ENCODE data around the gene ECE2. TPM values are rescaled to one million over a fixed set of nuclear protein-coding genes. Genes with fewer than 3 reads are reported as not detected.

Gene ECE2
- total RNA-seq, 6 donors from 2014 or later = not detected

DNA sequence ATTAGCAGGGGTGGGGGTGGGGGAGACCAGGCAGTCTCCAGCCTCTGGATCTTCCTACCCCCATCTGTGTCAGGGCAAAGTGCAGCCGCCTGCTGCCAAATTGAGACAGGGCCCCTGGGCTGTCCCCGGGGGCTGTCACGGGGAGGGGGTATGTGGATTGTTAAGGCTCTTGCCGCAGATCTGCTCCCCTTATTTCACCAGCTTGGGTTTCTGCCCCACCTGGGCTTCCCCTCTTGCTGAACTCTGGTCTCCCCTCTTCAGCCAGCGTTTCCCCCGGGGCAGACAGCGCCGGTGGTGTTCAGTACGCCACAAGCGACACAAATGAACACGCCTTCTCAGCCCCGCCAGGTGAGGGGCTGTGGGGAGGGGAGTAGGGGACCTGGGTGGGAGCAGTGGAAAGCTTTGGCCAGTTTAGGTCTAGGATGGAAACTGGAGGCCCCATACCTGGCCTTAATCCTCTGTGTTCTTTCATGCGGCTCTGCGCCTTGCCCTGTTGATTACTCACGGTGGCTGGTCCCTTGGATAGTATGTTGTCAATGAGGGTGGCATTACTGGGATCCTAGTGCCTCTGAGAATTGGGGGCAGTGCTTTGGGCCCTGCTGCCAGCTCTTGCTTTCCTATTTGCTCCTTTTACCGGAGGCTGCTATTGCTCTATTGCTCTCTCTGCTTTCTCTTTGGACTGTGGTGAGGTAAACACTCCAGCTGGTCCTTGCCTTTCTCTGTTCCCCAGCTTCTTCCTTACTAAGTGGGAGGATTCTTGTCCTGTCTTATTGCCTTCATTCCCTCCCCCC is 40.2 kb downstream of the ECE2 start:
- Histone ChIP-seq H3K27ac (peak overlapping the region; percentile 97 to 98 (median 98)), H3K4me1 (peaks cover 54 to 64% (median 58%) of the 10 kb centered on the region in 4 donors), H3K36me3 (peaks cover 5 to 37% (median 22%) of the 10 kb centered on the region in 4 donors), H3K4me3 (peak overlapping the region; percentile 83 to 93 (median 88)), H3K27me3 (no peaks in the 10 kb centered on the region), H3K9me3 (no peaks in the 10 kb centered on the region)
- DNase-seq (peak in 1 of 2 donors; percentile 42), ATAC-seq (ENCODE audit: low FRiP score in 2 of 2) (no peak)
- WGBS, 2 donors = 28 to 51% methylated on average over 4 to 16 of the region's 16 CpGs
- TF ChIP-seq EP300 (IDR thresholded peaks at IDR 0.05) (no peak), POLR2A (IDR thresholded peaks at IDR 0.05) (no peak), POLR2AphosphoS5 (IDR thresholded peaks at IDR 0.05) (no peak)
- TF ChIP-seq, protein P1, sequence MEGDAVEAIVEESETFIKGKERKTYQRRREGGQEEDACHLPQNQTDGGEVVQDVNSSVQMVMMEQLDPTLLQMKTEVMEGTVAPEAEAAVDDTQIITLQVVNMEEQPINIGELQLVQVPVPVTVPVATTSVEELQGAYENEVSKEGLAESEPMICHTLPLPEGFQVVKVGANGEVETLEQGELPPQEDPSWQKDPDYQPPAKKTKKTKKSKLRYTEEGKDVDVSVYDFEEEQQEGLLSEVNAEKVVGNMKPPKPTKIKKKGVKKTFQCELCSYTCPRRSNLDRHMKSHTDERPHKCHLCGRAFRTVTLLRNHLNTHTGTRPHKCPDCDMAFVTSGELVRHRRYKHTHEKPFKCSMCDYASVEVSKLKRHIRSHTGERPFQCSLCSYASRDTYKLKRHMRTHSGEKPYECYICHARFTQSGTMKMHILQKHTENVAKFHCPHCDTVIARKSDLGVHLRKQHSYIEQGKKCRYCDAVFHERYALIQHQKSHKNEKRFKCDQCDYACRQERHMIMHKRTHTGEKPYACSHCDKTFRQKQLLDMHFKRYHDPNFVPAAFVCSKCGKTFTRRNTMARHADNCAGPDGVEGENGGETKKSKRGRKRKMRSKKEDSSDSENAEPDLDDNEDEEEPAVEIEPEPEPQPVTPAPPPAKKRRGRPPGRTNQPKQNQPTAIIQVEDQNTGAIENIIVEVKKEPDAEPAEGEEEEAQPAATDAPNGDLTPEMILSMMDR (IDR thresholded peaks at IDR 0.05) = no peak

DNA sequence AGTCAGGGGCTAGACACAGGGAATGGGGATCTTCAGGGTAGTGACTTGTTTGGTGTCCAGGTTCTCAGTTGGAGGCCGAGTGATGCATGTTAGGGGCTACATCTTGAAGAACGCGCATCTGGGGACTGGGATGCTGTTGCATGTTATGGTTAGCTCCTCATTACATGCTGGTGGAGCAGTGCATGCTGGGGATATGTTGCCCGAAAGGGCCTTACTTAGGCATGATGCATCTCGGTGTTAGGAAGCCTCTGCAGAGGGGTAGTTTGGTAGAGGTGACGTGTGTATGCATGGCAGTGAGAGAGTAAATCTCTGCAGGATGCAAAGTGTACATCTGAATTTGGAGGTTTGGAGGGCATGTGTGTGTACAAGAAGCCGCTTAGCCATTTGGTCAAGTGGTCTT is 41.0 kb downstream of the ECE2 start:
- H3K27ac ChIP-seq = peak overlapping the region in 3 of 4 donors; percentile 98
- DNase-seq (no peak), ATAC-seq (ENCODE audit: low FRiP score in 2 of 2) (no peak)
- H3K27me3 ChIP-seq = no peaks in the 10 kb centered on the region
- H3K4me3 ChIP-seq = peak overlapping the region in 3 of 4 donors; percentile 87 to 93 (median 88)
- peaks cover 12 to 44% (median 29%) of the 10 kb centered on the region in 4 donors for H3K36me3 ChIP-seq
- TF ChIP-seq POLR2AphosphoS5 (IDR thresholded peaks at IDR 0.05) (no peak), EP300 (IDR thresholded peaks at IDR 0.05) (no peak), POLR2A (IDR thresholded peaks at IDR 0.05) (no peak)
- TF ChIP-seq, protein P1 (IDR thresholded peaks at IDR 0.05) = no peak
- 64 to 85% methylated on average over 7 of the region's 7 CpGs for WGBS, 2 donors
- H3K4me1 ChIP-seq = peaks cover 60 to 71% (median 62%) of the 10 kb centered on the region in 4 donors
- H3K9me3 ChIP-seq = no peaks in the 10 kb centered on the region

DNA sequence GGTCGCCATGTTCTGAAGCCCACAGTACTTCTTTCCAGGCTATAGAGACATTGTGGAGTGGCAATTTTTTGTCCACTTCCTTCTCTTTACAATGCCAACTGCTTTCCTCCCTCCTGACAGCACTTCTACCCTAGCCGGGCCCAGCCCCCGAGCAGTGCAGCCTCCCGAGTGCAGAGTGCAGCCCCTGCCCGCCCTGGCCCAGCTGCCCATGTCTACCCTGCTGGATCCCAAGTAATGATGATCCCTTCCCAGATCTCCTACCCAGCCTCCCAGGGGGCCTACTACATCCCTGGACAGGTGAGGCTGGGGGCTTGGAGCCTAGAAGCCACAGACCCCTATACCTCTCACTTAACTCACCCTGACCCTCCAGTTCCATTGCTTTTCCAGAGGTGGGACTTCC is 41.4 kb downstream of the ECE2 start:
- peak overlapping the region in 3 of 4 donors; percentile 4 to 86 (median 85) for H3K27ac ChIP-seq
- 51 to 64% methylated on average over 5 of the region's 5 CpGs for WGBS, 2 donors
- H3K4me3 ChIP-seq = peak overlapping the region in 1 of 4 donors; percentile 87
- peaks cover 60 to 75% (median 65%) of the 10 kb centered on the region in 4 donors for H3K4me1 ChIP-seq
- no peak for ATAC-seq (ENCODE audit: low FRiP score in 2 of 2)
- TF ChIP-seq POLR2AphosphoS5 (IDR thresholded peaks at IDR 0.05) (no peak), EP300 (IDR thresholded peaks at IDR 0.05) (no peak), POLR2A (IDR thresholded peaks at IDR 0.05) (no peak)
- TF ChIP-seq, protein P1 (IDR thresholded peaks at IDR 0.05) = no peak
- H3K9me3 ChIP-seq = no peaks in the 10 kb centered on the region
- H3K36me3 ChIP-seq = peaks cover 16 to 48% (median 33%) of the 10 kb centered on the region in 4 donors
- DNase-seq = peak in 1 of 2 donors; percentile 52
- no peaks in the 10 kb centered on the region for H3K27me3 ChIP-seq

DNA sequence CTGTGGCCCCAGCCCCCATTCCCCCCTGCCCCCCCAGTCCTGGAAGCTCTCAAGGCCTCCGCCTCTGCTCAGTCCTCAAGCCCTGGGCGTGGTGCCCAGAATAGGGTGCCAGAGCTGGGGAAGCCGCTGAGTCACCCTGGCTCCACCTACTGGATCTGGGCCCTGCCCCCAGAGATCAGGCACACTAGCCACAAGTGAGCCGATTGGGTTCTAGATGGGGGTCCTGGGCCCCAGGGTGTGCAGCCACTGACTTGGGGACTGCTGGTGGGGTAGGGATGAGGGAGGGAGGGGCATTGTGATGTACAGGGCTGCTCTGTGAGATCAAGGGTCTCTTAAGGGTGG is 44.3 kb downstream of the ECE2 start:
- DNase-seq = peak; percentile 79 to 98
- 0 to 3% methylated on average over 1 to 4 of the region's 4 CpGs for WGBS, 2 donors
- H3K4me3 ChIP-seq = peak overlapping the region in 3 of 4 donors; percentile 4 to 43 (median 41)

More for the DNA sequence above, 44.3 kb downstream of the ECE2 start:
- Histone ChIP-seq H3K9me3 (no peaks in the 10 kb centered on the region), H3K27me3 (no peaks in the 10 kb centered on the region), H3K4me1 (peaks cover 56 to 71% (median 63%) of the 10 kb centered on the region in 4 donors), H3K27ac (peak overlapping the region; percentile 83 to 92 (median 86)), H3K36me3 (peaks cover 44 to 77% (median 62%) of the 10 kb centered on the region in 4 donors)
- peak; percentile 94 for ATAC-seq (ENCODE audit: low FRiP score in 2 of 2)
- TF ChIP-seq POLR2AphosphoS5 (IDR thresholded peaks at IDR 0.05) (peak in 1 of 2 donors; percentile 7), POLR2A (IDR thresholded peaks at IDR 0.05) (no peak), EP300 (IDR thresholded peaks at IDR 0.05) (peak in 1 of 4 donors; percentile 38)
- TF ChIP-seq, protein P1 (IDR thresholded peaks at IDR 0.05) = no peak

Measured in upper lobe of left lung (tissue), 6 donors.